Ishikawa (cell line): ENCODE measurements around the gene KYAT1.

Source experiments
- CEBPB ChIP-seq: IDR thresholded peaks from 2 replicates; pipeline ENCODE4 v1.6.1; 2012
- CREB1 ChIP-seq: IDR thresholded peaks from 2 replicates; pipeline ENCODE4 v1.6.1; 2012; ENCODE audit warnings: low read depth
- EGR1 ChIP-seq: IDR thresholded peaks from 2 replicates; pipeline ENCODE4 v1.6.1; 2012
- EP300 ChIP-seq: IDR thresholded peaks from 2 replicates; pipeline ENCODE4 v1.6.1; 2012; ENCODE audit warnings: borderline replicate concordance
- FOXM1 ChIP-seq: IDR thresholded peaks from 2 replicates; pipeline ENCODE4 v1.6.1; 2012; ENCODE audit warnings: low read depth, borderline replicate concordance
- MAX ChIP-seq: IDR thresholded peaks from 2 replicates; pipeline ENCODE4 v1.6.1; 2012
- NFIC ChIP-seq: IDR thresholded peaks from 2 replicates; pipeline ENCODE4 v1.6.1; 2012
- RAD21 ChIP-seq: IDR thresholded peaks from 2 replicates; pipeline ENCODE4 v1.6.1; 2012; ENCODE audit warnings: low read depth
- REST ChIP-seq: IDR thresholded peaks from 2 replicates; pipeline ENCODE4 v1.6.1; 2012; ENCODE audit warnings: low read depth, mild to moderate bottlenecking
- TAF1 ChIP-seq: IDR thresholded peaks from 2 replicates; pipeline ENCODE4 v1.6.1; 2012; ENCODE audit warnings: low read depth, mild to moderate bottlenecking
- TCF12 ChIP-seq: IDR thresholded peaks from 2 replicates; pipeline ENCODE4 v1.6.1; 2012; ENCODE audit warnings: low read depth
- TEAD4 ChIP-seq: IDR thresholded peaks from 2 replicates; pipeline ENCODE4 v1.6.1; 2012
- USF1 ChIP-seq: IDR thresholded peaks from 2 replicates; pipeline ENCODE4 v1.6.1; 2012
- YY1 ChIP-seq: IDR thresholded peaks from 2 replicates; pipeline ENCODE4 v1.6.1; 2012; ENCODE audit warnings: low read depth
- ZBTB7A ChIP-seq: IDR thresholded peaks from 2 replicates; pipeline ENCODE4 v1.6.1; 2012; ENCODE audit warnings: low read depth

Gene KYAT1

GRCh38 chr9:128908372-128908771, 26.6 kb upstream of the KYAT1 start:
- TF ChIP-seq CREB1 (no peak), TAF1 (no peak), FOXM1 (no peak), TEAD4 (no peak), TCF12 (no peak), YY1 (no peak), EP300 (no peak), MAX (no peak), RAD21 (no peak), NFIC (no peak), USF1 (no peak), EGR1 (no peak), ZBTB7A (no peak), CEBPB (no peak), REST (no peak)

- TF ChIP-seq YY1: no peak
- TF ChIP-seq FOXM1: no peak
- TF ChIP-seq CEBPB: no peak
- TF ChIP-seq REST: no peak
- no peak for TF ChIP-seq RAD21
- TF ChIP-seq CREB1: no peak
- no peak for TF ChIP-seq NFIC
- TF ChIP-seq ZBTB7A: no peak
- no peak for TF ChIP-seq TEAD4
- TF ChIP-seq USF1: no peak
- TF ChIP-seq EP300: no peak
Measured at GRCh38 chr9:128906741-128907140, 25.0 kb upstream of the KYAT1 start.

- TF ChIP-seq RAD21 (no peak), ZBTB7A (no peak), MAX (no peak), TCF12 (no peak), REST (no peak), TEAD4 (no peak)
Measured at GRCh38 chr9:128905964-128906363, 24.2 kb upstream of the KYAT1 start.

- TF ChIP-seq TEAD4 (no peak), CEBPB (no peak), NFIC (no peak), RAD21 (no peak), USF1 (no peak), EP300 (no peak), FOXM1 (no peak), MAX (no peak), TCF12 (no peak), REST (no peak)
Measured at GRCh38 chr9:128903871-128904620, 22.3 kb upstream of the KYAT1 start.
